Astrocyte of the cerebellum (primary cell): ENCODE results near the gene SMURF1.

Experiments
- DNase-seq: peaks from one replicate; pipeline ENCODE4 v3.0.0-alpha.2; 2011; ENCODE audit warnings: low read depth
- H3K4me3 ChIP-seq: 2 replicates; pipeline ENCODE4 v1.5.1; 2011; ENCODE audit warnings: mild to moderate bottlenecking, low read depth, low read length, moderate library complexity
- in situ Hi-C: cut with HindIII; loops from 2 replicates; pipeline ENCODE4 v1.10.0; 2017; ENCODE audit warnings: low sequenced_read_pairs
- TF ChIP-seq, protein P1 (sequence below): IDR thresholded peaks from 2 replicates; pipeline ENCODE4 v1.5.1; 2012; ENCODE audit warnings: low read length, low read depth, moderate library complexity, mild to moderate bottlenecking; ENCODE audit errors: missing control alignments

SMURF1 gene

DNA sequence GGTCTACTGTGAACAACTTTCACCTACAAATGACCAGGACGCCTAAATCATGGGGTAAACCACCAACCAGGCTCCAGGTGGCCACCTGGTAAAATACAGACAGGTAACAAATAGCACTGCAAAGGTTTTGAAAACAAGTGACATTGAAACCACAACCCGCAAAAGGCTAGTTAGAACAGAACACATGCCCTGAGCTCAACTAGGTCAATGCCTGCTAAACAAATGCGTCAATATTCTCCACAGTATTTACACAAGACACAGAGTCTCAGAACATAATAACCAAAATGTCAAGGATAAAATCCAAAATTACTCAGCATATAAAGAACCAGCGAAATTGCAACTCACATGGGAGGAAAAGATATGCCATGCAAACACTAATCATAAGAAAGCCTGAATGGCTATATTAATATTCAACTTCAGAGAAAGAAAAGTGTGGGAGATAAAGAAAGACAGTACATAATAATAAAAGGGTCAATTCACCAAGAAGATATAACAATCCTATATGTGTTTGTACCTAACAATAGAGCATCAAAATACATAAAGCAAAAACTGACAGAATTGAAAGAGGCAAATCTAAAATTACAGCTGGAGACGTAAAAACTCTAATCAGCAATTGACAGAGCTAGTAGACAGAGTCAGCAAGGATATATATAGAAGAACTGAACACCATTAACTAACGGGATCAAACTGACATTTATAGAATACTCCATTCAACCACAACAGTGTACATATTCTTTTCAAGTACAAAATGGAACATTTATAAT is 47.6 kb downstream of the SMURF1 start:
- no peak for DNase-seq
- TF ChIP-seq, protein P1, sequence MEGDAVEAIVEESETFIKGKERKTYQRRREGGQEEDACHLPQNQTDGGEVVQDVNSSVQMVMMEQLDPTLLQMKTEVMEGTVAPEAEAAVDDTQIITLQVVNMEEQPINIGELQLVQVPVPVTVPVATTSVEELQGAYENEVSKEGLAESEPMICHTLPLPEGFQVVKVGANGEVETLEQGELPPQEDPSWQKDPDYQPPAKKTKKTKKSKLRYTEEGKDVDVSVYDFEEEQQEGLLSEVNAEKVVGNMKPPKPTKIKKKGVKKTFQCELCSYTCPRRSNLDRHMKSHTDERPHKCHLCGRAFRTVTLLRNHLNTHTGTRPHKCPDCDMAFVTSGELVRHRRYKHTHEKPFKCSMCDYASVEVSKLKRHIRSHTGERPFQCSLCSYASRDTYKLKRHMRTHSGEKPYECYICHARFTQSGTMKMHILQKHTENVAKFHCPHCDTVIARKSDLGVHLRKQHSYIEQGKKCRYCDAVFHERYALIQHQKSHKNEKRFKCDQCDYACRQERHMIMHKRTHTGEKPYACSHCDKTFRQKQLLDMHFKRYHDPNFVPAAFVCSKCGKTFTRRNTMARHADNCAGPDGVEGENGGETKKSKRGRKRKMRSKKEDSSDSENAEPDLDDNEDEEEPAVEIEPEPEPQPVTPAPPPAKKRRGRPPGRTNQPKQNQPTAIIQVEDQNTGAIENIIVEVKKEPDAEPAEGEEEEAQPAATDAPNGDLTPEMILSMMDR: no peak
- H3K4me3 ChIP-seq: no peak overlapping the region
- in situ Hi-C loops: no loop called here

DNA sequence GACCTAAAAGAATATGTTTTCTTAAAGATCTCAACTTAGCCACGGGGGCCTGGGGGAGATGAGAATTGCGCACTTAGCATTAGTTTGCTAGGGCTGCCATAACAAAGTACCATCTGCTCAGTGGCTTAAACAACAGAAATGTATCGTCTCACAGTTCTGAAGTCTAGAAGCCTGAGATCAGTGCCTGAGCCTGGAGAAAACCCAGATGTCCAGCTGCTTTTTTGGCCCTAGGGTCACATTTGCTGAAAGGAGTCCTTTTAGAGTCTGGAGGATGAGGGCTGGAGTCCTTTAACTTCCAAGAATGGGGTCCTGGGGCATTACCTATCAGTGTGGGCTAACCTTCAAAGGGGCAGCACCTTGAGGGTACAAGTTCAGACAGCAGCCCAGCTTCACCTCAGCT is 48.2 kb downstream of the SMURF1 start:
- in situ Hi-C loops: no loop called here
- DNase-seq: no peak
- TF ChIP-seq, protein P1: no peak
- no peak overlapping the region for H3K4me3 ChIP-seq

DNA sequence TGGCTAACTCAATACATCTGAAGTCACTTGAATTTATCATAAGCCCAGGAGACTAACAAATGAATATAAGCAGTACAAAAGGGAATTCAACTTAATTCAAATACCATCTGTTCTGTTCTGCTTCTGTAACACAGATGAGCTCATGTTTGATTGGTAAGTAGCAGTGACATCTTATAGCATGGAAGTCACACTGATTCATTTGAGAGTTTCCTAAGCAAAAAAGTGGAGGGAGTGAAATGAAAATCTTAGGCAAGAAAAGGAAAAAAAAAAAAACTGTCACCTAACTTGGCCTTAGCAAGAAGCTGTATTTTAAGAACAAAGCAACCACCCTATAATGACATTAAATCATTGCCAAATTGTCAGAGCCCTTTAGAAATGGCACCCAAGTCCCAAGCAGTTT is 49.5 kb downstream of the SMURF1 start:
- no peak overlapping the region for H3K4me3 ChIP-seq
- DNase-seq: no peak
- in situ Hi-C loops: no loop called here
- TF ChIP-seq, protein P1: no peak

DNA sequence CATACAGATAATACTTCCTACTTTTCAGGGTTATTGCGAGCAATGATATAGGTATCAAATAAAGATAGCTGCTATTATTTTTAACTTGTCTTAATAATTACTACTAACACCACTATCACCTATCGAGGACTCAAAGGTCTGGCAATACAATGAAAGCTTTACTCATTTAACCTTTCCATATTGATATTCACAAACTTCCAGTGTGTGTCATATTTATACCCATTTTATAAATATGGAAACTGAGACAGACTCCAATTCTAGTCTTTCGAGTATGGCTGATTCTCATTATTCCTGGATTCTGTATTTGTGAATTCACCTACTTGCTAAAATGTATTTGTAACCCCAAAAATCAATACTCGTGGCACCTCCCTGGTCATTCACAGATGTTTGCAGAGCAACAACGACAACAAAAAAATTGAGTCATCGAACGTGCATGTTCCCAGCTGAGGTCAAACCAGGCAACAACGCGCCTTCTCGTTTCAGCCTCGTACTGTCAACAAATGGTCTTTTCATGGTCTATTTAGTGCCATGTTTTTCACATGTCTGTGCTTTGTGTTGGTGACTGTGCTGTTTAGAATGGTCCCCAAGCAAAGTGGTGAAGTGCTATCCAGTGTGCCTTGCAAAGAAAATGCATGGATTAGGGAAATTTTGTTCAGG is 51.7 kb downstream of the SMURF1 start:
- TF ChIP-seq, protein P1: no peak
- in situ Hi-C loops: no loop called here
- no peak for DNase-seq
- H3K4me3 ChIP-seq: no peak overlapping the region

DNA sequence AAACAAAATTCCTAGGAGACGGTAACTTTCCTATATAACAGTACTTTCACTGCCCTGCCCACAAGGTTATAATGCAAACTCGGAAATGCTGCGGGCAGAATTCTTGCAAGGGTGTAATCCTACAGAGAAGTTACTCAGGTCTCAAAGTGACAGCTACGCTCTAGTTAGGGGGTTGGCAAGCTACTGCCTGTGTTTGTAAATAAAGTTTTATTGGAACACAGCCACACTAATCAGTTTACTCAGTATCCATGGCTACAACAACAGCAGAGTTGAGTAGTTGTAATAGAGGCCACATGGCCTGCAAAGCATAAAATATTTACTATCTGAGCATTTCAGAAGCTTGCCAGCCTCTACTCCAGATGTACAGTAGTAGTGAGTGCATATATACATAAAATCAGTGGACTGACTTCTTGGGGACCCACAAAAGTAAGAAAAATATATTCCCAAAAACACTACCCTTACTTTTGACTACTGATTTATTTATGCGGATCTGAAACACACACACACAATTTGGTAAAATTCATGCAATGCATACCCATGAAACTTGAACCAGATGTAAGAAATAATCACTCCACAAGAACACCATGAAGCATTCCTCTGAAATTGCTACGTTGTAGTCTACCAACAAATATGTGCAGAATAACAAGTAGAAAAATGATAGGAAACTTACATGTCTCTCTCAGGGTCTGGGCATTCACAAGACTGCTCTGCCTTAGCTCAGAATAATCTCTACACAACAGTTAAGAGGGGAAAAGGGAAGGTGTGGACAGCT is 53.0 kb downstream of the SMURF1 start:
- in situ Hi-C loops: no loop called here
- peak; percentile 36 for DNase-seq
- TF ChIP-seq, protein P1: no peak
- no peak overlapping the region for H3K4me3 ChIP-seq

DNA sequence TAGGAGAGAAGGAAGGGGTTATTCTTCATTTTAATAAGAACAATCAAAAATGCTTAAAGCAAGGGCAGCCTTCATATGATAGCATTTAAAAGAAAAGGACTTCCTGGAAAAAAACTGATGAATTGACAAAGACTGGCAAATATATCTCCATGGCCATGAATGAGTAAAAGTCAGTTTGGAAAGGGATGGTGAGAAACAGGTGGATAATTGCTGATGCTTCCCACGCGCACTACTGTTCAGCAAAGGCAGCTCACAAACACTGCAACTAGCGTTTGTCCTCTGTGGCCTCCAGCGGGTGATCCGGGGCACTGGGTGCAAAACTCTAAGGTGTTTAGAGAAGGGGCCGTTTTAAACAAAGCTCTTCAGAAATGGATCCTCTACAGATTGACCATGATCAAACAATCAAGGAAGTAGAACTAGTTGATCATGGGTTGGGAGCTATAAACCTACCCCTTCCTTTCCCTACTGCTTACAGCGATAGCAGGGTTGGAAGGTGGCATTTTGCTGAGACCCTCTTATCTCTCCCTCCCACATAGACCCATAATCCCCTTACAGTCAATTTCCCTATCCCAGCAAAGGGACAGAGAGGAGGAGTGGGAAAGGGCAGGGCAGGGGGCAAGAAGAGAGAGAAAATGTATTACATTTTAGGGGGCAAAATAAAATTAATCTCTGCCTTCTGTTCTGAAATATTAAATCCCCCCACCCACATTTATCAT is 53.8 kb downstream of the SMURF1 start:
- no peak for DNase-seq
- no peak overlapping the region for H3K4me3 ChIP-seq
- in situ Hi-C loops: no loop called here
- TF ChIP-seq, protein P1: no peak
